ENCODE data around the gene PDGFD. TPM values are rescaled to one million over a fixed set of nuclear protein-coding genes. Genes with fewer than 3 reads are reported as not detected.
A peak's percentile ranks its signal among the peaks of the same experiment; 100 is the strongest.

PDGFD gene
- total and polyA plus RNA-seq, 2 experiments from 2014 or later, result 100 to 105 TPM

- peak; percentile 52 to 59 for DNase-seq (ENCODE audit: low read depth in 1 of 2, low spot score in 1 of 2)
- peaks cover 10% of the 10 kb centered on the region for H3K4me1 ChIP-seq (ENCODE audit: low read depth)
- H3K27ac ChIP-seq, result peak overlapping the region; percentile 80
- H3K27me3 ChIP-seq, result no peaks in the 10 kb centered on the region
- H3K36me3 ChIP-seq, result no peaks in the 10 kb centered on the region
- peak overlapping the region; percentile 82 for H3K4me3 ChIP-seq
- TF ChIP-seq CTCF (IDR thresholded peaks at IDR 0.05; ENCODE audit: low read depth, low read length), result peak; percentile 25
- H3K9me3 ChIP-seq (ENCODE audit: low read depth), result no peaks in the 10 kb centered on the region
Observed at GRCh38 chr11:104163100-104164027, 583 bp downstream of the PDGFD start.

- peaks cover 10% of the 10 kb centered on the region for H3K4me1 ChIP-seq (ENCODE audit: low read depth)
- no peaks in the 10 kb centered on the region for H3K9me3 ChIP-seq (ENCODE audit: low read depth)
- DNase-seq (ENCODE audit: low read depth in 1 of 2, low spot score in 1 of 2), result peak in 1 of 2 donors; percentile 17
- no peak overlapping the region for H3K27ac ChIP-seq
- H3K27me3 ChIP-seq, result no peaks in the 10 kb centered on the region
- peak overlapping the region; percentile 82 for H3K4me3 ChIP-seq
- no peaks in the 10 kb centered on the region for H3K36me3 ChIP-seq
- TF ChIP-seq CTCF (IDR thresholded peaks at IDR 0.05; ENCODE audit: low read depth, low read length), result no peak
Observed at GRCh38 chr11:104161751-104162450, 2.0 kb downstream of the PDGFD start.

GRCh38 chr11:104159356-104159755 is 4.6 kb downstream of the PDGFD start:
- TF ChIP-seq CTCF (IDR thresholded peaks at IDR 0.05; ENCODE audit: low read depth, low read length), result no peak
- Histone ChIP-seq H3K9me3 (ENCODE audit: low read depth) (no peaks in the 10 kb centered on the region), H3K36me3 (no peaks in the 10 kb centered on the region), H3K4me1 (ENCODE audit: low read depth) (peaks cover 14% of the 10 kb centered on the region), H3K27ac (no peak overlapping the region), H3K4me3 (no peak overlapping the region), H3K27me3 (no peaks in the 10 kb centered on the region)
- no peak for DNase-seq (ENCODE audit: low read depth in 1 of 2, low spot score in 1 of 2)

GRCh38 chr11:104155375-104155774 is 8.6 kb downstream of the PDGFD start:
- no peaks in the 10 kb centered on the region for H3K9me3 ChIP-seq (ENCODE audit: low read depth)
- H3K27me3 ChIP-seq, result no peaks in the 10 kb centered on the region
- peaks cover 26% of the 10 kb centered on the region for H3K4me1 ChIP-seq (ENCODE audit: low read depth)
- no peaks in the 10 kb centered on the region for H3K36me3 ChIP-seq
- TF ChIP-seq CTCF (IDR thresholded peaks at IDR 0.05; ENCODE audit: low read depth, low read length), result no peak
- H3K4me3 ChIP-seq, result no peak overlapping the region
- DNase-seq (ENCODE audit: low read depth in 1 of 2, low spot score in 1 of 2), result peak in 1 of 2 donors; percentile 17
- H3K27ac ChIP-seq, result no peak overlapping the region

- DNase-seq (ENCODE audit: low read depth in 1 of 2, low spot score in 1 of 2), result no peak
- no peaks in the 10 kb centered on the region for H3K9me3 ChIP-seq (ENCODE audit: low read depth)
- no peaks in the 10 kb centered on the region for H3K36me3 ChIP-seq
- H3K27me3 ChIP-seq, result no peaks in the 10 kb centered on the region
- no peak for TF ChIP-seq CTCF (IDR thresholded peaks at IDR 0.05; ENCODE audit: low read depth, low read length)
- peaks cover 26% of the 10 kb centered on the region for H3K4me1 ChIP-seq (ENCODE audit: low read depth)
- H3K27ac ChIP-seq, result no peak overlapping the region
- no peak overlapping the region for H3K4me3 ChIP-seq
Observed at GRCh38 chr11:104154296-104154695, 9.7 kb downstream of the PDGFD start.

Measured in cardiac muscle cell (in vitro differentiated cells and primary cell).